Common myeloid progenitor, CD34-positive (primary cell): ENCODE measurements around the gene RUNDC1.
"Not testable (repeated sequence)": the region's sequence is repeated elsewhere in the genome, so short reads cannot be mapped to it uniquely, and the experiment has no call there.

Experiments
- CTCF ChIA-PET: fragments of 350-600 bp; sonication (Branson Sonifier 250); formaldehyde crosslinking; loops from one replicate; lab custom pipeline; 2021; ENCODE audit warnings: antibody characterized with exemption; lab: Charles Lee
- POLR2A ChIA-PET: fragments of 350-600 bp; sonication (Branson Sonifier 250); formaldehyde crosslinking; loops from one replicate; lab custom pipeline; 2021; ENCODE audit warnings: antibody characterized with exemption; lab: Charles Lee
- DNase-seq, 3 donors: peaks; one replicate each; pipeline versions ENCODE4 v3.0.0 to v3.0.0-alpha.2; 2013
- H3K27ac ChIP-seq, 2 experiments: 1 replicate in 1 of 2; 2 replicates in 1 of 2; pipeline ENCODE4 v1.7.0; 2013; ENCODE audit warnings: inconsistent platforms in 2 of 2, low read length in 2 of 2, mild to moderate bottlenecking in 2 of 2, low read depth in 1 of 2, moderate library complexity in 1 of 2; ENCODE audit not compliant: severe bottlenecking in 2 of 2, insufficient read depth in 1 of 2, poor library complexity in 1 of 2
- H3K27me3 ChIP-seq, 5 experiments: replicated peaks in 2 of 5; 1 replicate in 3 of 5; 2 replicates in 2 of 5; pipeline versions ENCODE4 v1.6.1 to v1.7.0; 2013; ENCODE audit warnings: low read length in 4 of 5, mild to moderate bottlenecking in 2 of 5, moderate library complexity in 2 of 5, inconsistent platforms in 1 of 5; ENCODE audit not compliant: insufficient read depth in 5 of 5, control insufficient read depth in 4 of 5
- H3K36me3 ChIP-seq, 4 experiments: 1 replicate in 2 of 4; 2 replicates in 2 of 4; pipeline versions ENCODE4 v1.6.1 to v1.7.0; 2013; ENCODE audit warnings: low read length in 3 of 4, control low read depth in 1 of 4, mild to moderate bottlenecking in 1 of 4; ENCODE audit not compliant: control insufficient read depth in 4 of 4, insufficient read depth in 4 of 4
- H3K4me1 ChIP-seq, 4 experiments: 1 replicate in 3 of 4; 2 replicates in 1 of 4; pipeline versions ENCODE4 v1.6.1 to v1.7.1; 2013; ENCODE audit warnings: low read length in 3 of 4, mild to moderate bottlenecking in 3 of 4, control low read depth in 1 of 4, inconsistent platforms in 1 of 4, moderate library complexity in 1 of 4; ENCODE audit not compliant: control insufficient read depth in 4 of 4, insufficient read depth in 4 of 4; ENCODE audit errors: control extremely low read depth in 1 of 4
- H3K4me3 ChIP-seq, 7 experiments: 1 replicate in 4 of 7; 2 replicates in 3 of 7; pipeline versions ENCODE4 v1.5.1 to v1.7.0; 2013; ENCODE audit warnings: mild to moderate bottlenecking in 7 of 7, low read length in 6 of 7, moderate library complexity in 6 of 7, inconsistent platforms in 2 of 7, low read depth in 2 of 7, control low read depth in 1 of 7; ENCODE audit not compliant: insufficient read depth in 4 of 7, control insufficient read depth in 1 of 7; ENCODE audit errors: extremely low read depth in 1 of 7
- H3K9me3 ChIP-seq, 5 experiments: 1 replicate in 4 of 5; 2 replicates in 1 of 5; pipeline versions ENCODE4 v1.6.1 to v1.7.1; 2013; ENCODE audit warnings: low read length in 4 of 5, mild to moderate bottlenecking in 2 of 5, inconsistent platforms in 1 of 5, low read depth in 1 of 5, moderate library complexity in 1 of 5; ENCODE audit not compliant: control insufficient read depth in 4 of 5, insufficient read depth in 2 of 5; ENCODE audit errors: control extremely low read depth in 1 of 5
- WGBS: methylation state at CpG from one replicate; pipeline ENCODE4 v1.1.5; 2013; ENCODE audit not compliant: insufficient coverage; 5-methylcytosine and 5-hydroxymethylcytosine counted together

Gene RUNDC1

GRCh38 chr17:42999003-42999525 is 18.7 kb downstream of the RUNDC1 start:
- H3K4me3 ChIP-seq = peak overlapping the region; percentile 75 to 97 (median 93)
- POLR2A ChIA-PET = interaction anchor here (0.5 to 1.5 kb wide), 4 partner anchors 8 to 369 kb away, joined by 3 to 11 read pairs (median 4); partner anchors contain the start of gene AARSD1
- 27% methylated on average over 7 of the region's 10 CpGs for WGBS
- H3K27ac ChIP-seq = peak overlapping the region; percentile 97 to 99
- CTCF ChIA-PET = interaction anchor here (0.8 to 2.8 kb wide), 5 partner anchors 9 to 155 kb away, joined by 3 to 12 read pairs (median 9); partner anchors contain the start of gene AOC2
- no peak for DNase-seq
- H3K9me3 ChIP-seq = no peaks in the 10 kb centered on the region
- peaks cover 2 to 50% (median 38%) of the 10 kb centered on the region in 4 experiments for H3K36me3 ChIP-seq
- peaks cover 4 to 27% (median 19%) of the 10 kb centered on the region in 4 experiments for H3K4me1 ChIP-seq
- H3K27me3 ChIP-seq = no peaks in the 10 kb centered on the region

DNA sequence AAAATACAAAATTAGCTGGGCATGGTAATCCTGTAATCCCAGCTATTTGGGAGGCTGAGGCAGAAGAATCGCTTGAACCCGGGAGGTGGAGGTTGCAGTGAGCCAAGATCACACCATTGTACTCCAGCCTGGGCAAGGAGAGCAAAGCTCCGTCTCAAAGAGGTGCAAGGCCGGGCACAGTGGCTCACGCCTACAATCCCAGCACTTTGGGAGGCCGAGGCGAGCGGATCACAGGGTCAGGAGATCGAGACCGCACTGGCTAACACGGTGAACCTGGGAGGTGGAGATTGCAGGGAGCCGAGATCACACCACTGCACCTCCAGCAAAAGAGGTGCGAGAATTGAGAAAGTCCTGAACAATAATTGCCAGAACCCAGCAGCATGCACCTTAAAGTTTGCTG is 20.5 kb downstream of the RUNDC1 start:
- H3K27me3 ChIP-seq, DNase-seq, H3K4me3 ChIP-seq, H3K9me3 ChIP-seq, POLR2A ChIA-PET: not testable (repeated sequence)
- Histone ChIP-seq H3K36me3 (peaks cover 4 to 44% (median 35%) of the 10 kb centered on the region in 4 experiments), H3K27ac (peak overlapping the region in 1 of 2 experiments; percentile 61), H3K4me1 (peaks cover 4 to 27% (median 19%) of the 10 kb centered on the region in 4 experiments)
- CTCF ChIA-PET = interaction anchor here (1.0 to 1.3 kb wide), 2 partner anchors 18 to 21 kb away, joined by 4 to 5 read pairs; partner anchors contain the start of gene VAT1
- 97% methylated on average over 13 of the region's 13 CpGs for WGBS

DNA sequence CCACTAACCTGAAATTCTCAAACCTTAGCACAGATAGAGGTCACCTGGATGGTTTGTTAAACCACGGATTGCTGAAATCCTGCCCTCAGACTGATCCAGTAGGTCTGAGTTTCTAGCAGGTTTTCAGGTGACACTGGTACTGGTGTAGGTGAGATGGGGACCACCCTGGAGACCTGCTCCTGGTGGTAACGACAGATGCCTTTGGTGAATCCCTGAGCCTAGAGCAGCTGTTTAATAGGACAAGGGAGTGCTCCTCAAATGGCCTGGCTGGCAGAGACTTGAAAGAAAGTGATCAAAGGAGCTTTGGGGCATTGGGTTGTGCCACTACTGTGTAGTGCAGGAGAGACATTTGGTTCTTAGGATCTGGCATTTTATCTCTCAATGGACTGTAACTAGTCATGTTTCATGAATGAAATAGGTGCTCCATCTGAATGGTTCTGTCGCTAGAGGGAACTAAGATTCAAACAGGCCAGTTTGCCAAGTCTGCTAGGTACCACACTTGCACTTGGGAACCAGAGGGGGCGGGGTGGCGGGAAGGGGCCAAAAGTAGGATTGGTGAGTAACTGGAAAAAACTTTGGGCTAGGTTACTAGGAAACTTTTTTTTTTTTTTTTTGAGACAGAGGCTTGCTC is 23.3 kb downstream of the RUNDC1 start:
- WGBS = 97% methylated on average over 4 of the region's 5 CpGs

DNA sequence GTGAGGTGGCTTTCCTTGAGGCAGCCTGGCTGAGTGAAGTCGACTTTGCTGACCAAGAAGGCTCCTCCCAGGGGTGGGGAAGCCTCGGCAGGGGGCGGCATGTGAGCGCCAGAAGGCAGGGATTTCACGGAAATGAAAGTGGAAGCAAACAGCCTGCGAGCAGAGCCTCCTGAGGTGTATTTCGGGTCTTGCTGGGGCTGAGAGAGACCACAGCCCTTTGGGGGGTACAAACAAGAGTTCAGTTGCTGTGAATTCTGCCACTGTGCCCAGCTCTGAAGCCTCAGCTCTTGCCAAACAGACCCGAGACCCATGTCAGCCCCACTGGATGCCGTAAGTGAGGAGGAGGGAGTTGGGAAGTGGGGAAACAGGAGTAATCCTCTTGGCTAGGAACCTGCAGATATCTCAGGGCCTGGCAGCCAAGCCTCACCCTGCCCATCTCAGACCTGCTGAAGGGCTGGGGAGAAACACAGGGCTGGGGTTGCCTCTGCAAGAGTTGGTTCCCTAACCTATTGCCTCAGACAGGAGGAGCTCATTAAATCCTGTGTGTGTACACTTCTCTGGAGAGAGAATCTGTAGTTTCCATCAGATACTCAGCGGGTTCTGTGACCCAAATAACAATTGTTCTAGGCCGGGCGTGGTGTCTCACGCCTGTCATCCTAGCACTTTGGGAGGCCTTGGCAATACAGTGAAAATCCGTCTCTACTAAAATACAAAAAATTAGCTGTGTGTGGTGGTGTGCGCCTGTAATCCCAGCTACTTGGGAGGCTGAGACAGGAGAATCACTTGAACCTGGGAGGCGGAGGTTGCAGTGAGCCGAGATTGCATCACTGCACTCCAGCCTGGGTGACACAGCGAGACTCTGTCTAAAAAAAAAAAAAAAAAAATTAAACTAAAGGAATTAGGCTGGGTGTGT is 26.5 kb downstream of the RUNDC1 start, which contains the start of gene IFI35:
Gene IFI35, plus strand, starts transcription at position 146 of the 913 bp plus-strand sequence. Its CDS starts 164 bp downstream, at position 310.
- H3K4me1 ChIP-seq = peaks cover 0 to 14% (median 9%) of the 10 kb centered on the region in 4 experiments
- H3K36me3 ChIP-seq = peaks cover 4 to 21% (median 17%) of the 10 kb centered on the region in 4 experiments
- peak within 1 kb of the TSS; percentile 79 to 87 for H3K27ac ChIP-seq
- 18% methylated on average over 13 of the region's 18 CpGs for WGBS
- ChIA-PET POLR2A (interaction anchor here (1.0 to 1.3 kb wide), 2 partner anchors 9 to 12 kb away, joined by 4 to 11 read pairs; partner anchors contain the start of gene RPL27), CTCF (interaction anchor here (0.7 to 2.3 kb wide), 9 partner anchors 8 to 216 kb away, joined by 3 to 10 read pairs (median 4); partner anchors contain the start of genes RND2, RPL27 and VAT1)
- H3K27me3 ChIP-seq = no peaks in the 10 kb centered on the region
- peak within 1 kb of the TSS; percentile 81 to 95 (median 89) for H3K4me3 ChIP-seq
- peak; percentile 84 to 92 (median 90) for DNase-seq
- no peaks in the 10 kb centered on the region for H3K9me3 ChIP-seq

More for the DNA sequence above, 23.3 kb downstream of the RUNDC1 start:
- H3K36me3 ChIP-seq = peaks cover 4 to 44% (median 35%) of the 10 kb centered on the region in 4 experiments
- H3K9me3 ChIP-seq = no peaks in the 10 kb centered on the region
- no peaks in the 10 kb centered on the region for H3K27me3 ChIP-seq
- no peak overlapping the region for H3K4me3 ChIP-seq
- CTCF ChIA-PET = no interaction called here
- DNase-seq = no peak
- H3K4me1 ChIP-seq = peaks cover 4 to 30% (median 22%) of the 10 kb centered on the region in 4 experiments
- H3K27ac ChIP-seq = peak overlapping the region in 1 of 2 experiments; percentile 62
- POLR2A ChIA-PET = no interaction called here

DNA sequence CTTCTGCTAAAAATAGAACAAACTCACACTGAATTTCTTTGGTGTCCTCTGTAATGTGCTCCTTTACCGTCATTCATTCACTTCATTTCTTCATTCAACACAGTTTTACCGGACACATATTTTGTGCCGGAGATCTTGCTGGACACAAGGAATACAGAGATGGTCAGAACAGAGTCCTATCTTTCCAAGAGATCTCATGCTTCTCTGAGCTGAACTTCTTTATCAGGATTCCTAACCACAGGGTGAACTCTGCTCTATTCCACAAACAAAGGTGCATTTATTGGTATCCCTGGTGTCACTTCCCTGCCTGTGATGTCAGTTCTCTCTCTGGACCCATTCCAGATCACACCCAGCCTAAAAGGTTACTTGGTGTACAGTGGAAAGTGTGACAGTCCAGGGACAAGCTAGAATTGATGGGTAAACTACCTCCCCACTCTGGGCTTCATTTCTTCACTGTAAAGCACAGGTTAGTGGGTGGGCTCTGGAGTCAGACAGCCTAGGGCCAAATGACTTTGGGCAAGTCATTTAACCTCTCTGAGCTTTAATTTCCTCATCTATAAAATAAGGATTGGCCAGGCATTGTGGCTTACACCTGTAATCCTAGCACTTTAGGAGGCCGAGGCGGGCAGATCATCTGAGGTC is 30.4 kb downstream of the RUNDC1 start:
- no peak for DNase-seq
- POLR2A ChIA-PET = no interaction called here
- CTCF ChIA-PET = no interaction called here
- Histone ChIP-seq H3K36me3 (peaks cover 2 to 35% (median 25%) of the 10 kb centered on the region in 4 experiments), H3K4me1 (peaks cover 0 to 29% (median 10%) of the 10 kb centered on the region in 4 experiments), H3K9me3 (no peaks in the 10 kb centered on the region), H3K4me3 (no peak overlapping the region), H3K27me3 (no peaks in the 10 kb centered on the region), H3K27ac (no peak overlapping the region)
- 94% methylated on average over 5 of the region's 5 CpGs for WGBS
